GM19452 (cell line): ENCODE measurements around the gene PIMREG.

Experiments used
- ATAC-seq: cut with Tn5 transposase; IDR thresholded peaks from one replicate; pipeline ENCODE4 v1.9.1; 2021; ENCODE audit not compliant: unreplicated experiment

Gene PIMREG

DNA sequence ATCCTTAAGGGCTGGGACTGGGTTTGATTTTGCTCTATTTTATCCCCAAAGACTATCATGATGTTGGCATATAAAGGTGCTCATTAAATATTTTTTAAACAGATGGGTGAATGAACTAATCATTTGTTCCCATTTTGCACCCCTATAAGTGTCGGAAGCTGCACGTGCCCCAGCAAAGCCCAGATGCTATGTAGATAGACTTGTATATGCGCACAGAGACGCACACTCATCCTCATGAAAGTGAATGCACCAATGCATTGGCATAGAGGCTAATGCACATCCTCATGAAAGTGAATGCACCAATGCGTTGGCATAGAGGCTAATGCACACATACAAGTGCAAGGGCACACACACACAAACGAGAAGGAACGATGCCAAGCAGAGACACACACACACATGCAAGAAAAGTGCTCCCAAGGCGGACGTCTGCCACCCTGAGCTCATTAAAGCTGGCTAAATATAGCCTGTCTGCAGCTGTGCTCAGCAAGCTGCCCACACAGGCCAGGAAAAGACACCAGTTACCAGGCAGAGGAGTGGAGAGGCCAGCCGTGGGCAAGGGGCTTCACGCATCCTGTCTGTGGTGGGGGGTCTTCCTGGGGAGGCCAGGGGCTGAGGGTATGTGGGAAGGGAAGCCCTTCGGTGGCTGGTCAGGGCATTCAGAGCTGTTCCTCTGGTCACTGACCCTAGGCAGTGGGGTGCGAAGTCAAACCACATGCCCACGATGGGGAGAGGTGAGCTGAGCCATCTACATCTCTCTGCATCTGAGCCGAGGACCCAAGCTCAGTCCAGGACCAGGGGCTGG, 52.6 kb downstream of the PIMREG start:
- no peak for ATAC-seq

DNA sequence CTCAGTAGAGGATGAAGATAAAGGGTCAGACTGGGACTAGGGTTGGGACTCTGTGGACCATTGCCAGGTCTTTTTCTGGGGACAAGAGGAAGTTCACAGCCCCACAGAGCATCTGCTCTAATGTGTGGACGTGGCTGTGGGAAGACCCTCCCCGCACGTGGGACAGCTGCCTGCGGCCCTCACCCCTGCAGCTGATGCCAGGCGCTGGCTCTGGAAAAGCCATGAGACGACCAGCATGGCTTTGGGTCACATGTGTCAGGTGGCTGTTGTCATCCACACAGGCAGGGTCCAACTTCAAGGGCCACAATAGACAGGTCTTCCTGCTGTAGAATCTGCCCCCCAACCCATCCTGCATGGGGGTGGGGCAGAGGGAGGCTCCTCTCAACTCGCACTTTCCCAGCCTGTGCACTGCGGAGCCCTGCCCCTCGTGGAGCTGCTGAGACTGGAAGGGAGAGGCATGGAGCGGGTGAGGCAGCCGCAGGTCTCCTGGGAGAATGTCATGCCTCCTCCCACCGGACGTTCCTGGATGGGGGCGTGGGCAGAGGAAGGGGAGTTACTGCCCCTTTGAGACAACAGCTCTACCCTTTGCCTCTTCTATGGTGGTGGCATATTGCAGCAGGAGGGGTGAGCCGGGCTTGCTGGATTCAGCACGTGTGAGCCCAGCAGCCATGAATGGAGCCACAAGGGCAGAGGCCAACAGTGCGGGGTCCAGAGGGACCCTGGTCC, 53.4 kb downstream of the PIMREG start:
- ATAC-seq: no peak

DNA sequence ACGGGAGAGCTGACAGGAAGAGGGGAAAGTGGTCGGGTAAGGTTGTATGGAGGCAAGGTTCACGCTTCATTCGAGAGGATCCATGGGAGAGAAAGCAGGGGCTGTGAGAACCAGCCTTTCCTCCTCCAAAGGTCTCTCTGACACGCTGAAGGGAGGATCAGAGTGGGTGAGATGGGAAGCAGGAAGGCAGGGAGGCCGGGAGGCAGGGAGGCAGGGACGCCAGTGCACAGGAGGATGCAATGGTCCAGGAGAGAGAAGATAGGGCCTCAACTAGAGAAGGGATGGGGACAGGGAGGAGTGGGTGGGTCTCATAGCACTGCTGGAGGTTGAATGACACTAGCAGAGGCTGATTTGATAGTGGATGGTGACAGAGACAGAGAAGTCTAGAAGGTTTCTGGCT, 54.1 kb downstream of the PIMREG start:
- ATAC-seq: no peak

DNA sequence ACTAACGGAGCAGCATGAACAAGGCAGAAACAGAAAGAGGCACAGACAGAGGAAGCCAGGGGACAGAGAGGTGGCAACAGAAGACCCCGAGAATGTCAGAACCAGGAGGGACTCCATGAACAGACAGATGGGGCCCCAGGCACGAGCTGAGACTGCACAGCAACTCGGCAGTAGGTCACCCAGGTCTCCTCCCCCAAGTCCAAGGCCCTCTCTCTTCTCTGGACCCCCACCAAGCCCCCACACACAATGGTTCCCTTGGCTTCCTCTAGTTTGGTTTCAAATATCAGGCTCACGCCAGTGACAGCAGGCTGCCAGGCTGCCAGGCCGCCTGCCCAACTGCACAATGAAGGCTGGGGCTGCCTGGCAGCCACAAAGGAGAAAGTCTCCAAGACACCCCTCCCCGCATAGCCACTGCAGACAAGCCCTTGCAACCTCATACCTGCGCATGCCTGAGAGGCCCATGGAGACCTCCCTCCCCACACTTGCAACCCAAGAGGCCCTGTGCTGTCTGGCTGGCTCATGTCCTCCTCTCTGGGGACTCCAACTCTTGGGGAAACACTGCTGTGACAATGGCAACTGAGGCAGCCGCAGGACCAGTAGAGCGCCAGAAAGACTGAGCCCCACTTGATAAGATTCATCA, 54.8 kb downstream of the PIMREG start:
- ATAC-seq: no peak
